HG02763 (cell line): ENCODE results near the gene RRP12.
"Not testable (repeated sequence)": the region's sequence is repeated elsewhere in the genome, so short reads cannot be mapped to it uniquely, and the experiment has no call there.

ENCODE experiments used
- ATAC-seq: cut with Tn5 transposase; IDR thresholded peaks from one replicate; pipeline ENCODE4 v1.9.1; 2021; ENCODE audit warnings: mild to moderate bottlenecking, moderate library complexity; ENCODE audit not compliant: unreplicated experiment

Gene RRP12

DNA sequence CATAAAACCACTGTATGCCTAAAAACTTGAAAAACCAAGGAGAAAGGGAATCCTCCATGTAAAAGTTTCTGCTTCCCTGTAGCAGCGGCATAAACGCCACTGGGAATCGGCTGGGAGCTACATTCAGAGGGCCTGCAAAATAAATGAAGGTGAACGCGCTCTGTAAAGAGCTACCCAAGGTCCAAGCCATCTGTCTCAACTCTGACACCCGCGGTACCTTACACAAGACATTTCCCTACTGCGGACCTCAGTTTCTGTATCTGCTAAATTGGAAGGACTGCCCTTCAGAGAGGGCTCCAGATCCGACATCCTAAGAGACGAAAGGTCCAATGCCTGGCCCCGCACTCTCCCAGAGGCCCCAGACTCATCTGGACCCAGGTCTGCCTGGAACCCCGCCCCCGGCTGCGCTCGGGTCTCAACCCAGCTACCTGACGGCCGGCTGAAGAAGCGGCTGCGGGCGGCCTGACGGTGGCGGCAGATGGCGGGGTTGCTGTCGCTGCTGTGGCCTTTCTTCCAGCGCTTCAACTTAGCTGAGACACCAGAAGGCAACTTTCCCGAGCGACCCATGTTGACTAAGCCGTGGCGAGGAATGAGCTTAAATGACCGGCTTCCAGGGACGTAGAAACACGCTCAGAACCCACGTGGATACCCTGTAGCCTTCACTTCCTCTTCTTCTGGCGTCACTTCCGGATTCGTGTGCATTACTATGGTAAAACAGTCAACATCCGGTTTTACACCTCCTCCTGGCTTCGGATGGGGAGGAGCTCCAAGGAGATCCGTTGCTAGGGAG lies at the start of gene RRP12:
Gene RRP12 (minus strand): TSS at position 676 of the 790 bp plus-strand sequence. CDS start 109 bp downstream, at position 567.
- peak; percentile 90 for ATAC-seq

GRCh38 chr10:97450828-97451227 lies 49.7 kb upstream of the RRP12 start:
- no peak for ATAC-seq

GRCh38 chr10:97445722-97446639 lies 44.8 kb upstream of the RRP12 start, which contains the start of the genes EXOSC1 and ZDHHC16:
TSS of gene EXOSC1 (minus strand) at chr10:97446006. CDS start at chr10:97445985, 21 bp downstream.
TSS of gene ZDHHC16 (plus strand) at chr10:97446175. CDS start at chr10:97451676, 5,501 bp downstream.
- ATAC-seq = peak; percentile 97

GRCh38 chr10:97445357-97445721 lies 44.2 kb upstream of the RRP12 start:
- ATAC-seq = no peak

DNA sequence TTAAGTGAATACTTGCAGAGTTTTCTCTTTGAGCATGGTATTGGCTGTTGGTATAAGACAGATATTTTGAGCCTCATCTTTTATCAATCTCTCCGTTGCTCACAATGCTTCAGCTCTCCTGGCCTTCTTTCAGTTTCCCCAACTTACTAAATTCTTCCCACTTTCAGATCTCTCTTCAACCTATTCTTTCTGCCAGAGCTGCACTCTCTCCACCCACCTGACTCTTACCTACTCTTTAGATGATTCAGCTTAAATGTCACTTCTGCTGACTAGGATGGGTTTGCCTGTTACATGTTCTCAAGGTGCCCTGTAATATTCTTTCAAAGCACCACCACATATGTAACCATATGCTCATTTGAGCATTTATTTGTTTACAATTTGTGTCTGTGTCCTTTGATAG lies 43.1 kb upstream of the RRP12 start:
- ATAC-seq = no peak

- no peak for ATAC-seq
Observed at GRCh38 chr10:97442277-97442676, 41.1 kb upstream of the RRP12 start.

DNA sequence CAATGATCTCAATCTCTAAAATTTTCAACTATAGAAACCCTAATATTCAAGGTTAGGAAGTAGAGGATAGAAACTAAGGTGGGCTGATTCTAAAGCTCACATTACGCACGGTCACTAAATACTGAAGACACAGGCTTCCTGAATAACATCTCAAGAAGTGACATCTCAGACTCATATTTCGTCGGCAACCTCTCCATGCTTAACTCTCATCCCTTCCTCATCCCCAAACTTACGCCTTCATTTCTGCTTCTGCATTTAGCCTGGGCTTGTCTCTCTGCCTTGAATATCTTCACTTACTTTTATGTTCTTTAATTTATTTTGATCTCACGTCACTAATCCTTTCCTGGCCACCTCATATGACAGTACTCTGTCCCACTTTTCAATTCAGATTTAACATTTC lies 34.1 kb upstream of the RRP12 start:
- ATAC-seq = no peak

DNA sequence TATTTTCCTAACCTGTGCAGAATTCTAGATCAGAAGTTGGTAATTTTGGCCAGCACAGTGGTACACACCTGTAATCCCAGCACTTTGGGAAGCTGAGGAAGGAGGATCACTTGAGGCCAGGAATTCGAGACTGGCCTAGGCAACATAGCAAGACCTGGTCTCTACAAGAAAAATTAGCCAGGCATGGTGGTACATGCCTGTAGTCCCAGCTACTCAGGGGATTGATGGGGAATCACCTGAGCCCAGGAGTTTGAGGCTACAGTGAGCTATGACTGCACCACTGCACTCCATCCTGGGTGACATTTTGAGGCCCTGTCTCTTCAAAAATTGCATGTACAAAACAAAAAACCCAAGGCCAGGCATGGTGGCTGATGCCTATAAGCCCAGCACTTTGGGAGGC lies 33.4 kb upstream of the RRP12 start:
- no peak for ATAC-seq

DNA sequence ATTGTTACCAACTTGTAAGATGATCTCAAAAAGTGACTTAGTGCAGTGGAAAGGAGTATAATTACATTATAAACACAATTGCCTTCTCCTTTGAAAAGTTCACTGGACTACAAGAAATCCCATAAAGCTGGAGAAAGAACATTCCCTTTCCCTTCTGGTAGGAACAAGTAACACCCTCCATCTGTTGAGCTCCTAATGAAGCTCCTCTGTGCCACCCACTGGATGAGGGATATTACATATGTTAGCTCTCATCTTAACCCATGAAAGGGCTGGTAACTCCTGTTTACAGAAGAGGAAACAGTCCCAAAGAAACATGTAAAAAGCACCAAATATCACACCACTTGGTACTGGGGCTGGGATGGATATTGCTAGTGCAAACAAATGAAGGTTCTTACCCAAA lies 32.9 kb upstream of the RRP12 start:
- ATAC-seq = no peak

DNA sequence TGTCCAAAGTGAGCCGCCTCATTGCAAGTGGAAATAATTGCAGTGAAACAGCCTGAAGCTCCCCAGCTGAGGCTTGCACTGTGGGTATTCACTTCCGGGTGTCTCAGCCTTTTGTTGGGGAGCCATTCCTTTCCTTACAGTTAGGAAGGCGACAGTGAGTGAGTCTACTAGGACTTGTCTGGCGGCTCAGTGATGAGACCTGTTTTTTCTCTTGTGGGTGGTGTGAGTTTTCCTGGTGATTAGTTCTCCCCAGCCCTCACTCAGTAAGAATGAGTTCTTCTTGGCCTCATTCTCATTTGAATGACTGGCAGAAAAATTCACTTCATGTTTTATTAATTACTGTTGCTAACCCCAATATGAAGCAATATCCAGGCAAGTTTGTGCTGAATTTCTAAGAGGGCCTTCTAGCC lies 27.4 kb upstream of the RRP12 start:
- no peak for ATAC-seq

DNA sequence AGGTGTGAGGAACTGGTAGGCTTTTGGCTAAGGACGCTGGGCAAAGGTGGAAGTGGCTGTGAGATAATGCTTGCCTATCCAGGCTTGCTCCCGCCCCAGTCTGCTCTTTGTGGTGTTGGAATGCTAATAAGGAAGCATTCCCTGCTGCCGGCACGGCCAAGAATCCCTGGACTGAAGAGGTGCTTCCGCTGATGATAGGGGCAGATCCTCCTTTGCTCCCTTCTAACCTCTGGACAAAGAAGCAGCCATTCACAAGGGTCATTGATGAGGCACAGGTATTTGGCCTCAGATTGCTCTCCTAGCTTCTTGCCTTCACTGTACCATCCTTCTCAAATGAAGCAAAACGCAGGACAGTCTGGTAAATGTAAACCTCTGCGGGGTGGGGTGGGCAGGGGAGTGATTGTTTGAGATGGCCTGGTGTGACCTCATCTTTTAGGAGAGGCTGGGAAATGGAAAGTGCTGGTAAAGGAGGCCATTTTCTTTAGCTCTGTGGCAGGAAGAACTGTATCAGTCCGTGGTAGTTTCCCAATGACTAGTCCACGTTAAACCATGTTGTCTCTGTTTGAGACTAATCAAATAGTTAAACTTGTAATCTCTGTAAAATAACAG lies 26.5 kb upstream of the RRP12 start:
- no peak for ATAC-seq

DNA sequence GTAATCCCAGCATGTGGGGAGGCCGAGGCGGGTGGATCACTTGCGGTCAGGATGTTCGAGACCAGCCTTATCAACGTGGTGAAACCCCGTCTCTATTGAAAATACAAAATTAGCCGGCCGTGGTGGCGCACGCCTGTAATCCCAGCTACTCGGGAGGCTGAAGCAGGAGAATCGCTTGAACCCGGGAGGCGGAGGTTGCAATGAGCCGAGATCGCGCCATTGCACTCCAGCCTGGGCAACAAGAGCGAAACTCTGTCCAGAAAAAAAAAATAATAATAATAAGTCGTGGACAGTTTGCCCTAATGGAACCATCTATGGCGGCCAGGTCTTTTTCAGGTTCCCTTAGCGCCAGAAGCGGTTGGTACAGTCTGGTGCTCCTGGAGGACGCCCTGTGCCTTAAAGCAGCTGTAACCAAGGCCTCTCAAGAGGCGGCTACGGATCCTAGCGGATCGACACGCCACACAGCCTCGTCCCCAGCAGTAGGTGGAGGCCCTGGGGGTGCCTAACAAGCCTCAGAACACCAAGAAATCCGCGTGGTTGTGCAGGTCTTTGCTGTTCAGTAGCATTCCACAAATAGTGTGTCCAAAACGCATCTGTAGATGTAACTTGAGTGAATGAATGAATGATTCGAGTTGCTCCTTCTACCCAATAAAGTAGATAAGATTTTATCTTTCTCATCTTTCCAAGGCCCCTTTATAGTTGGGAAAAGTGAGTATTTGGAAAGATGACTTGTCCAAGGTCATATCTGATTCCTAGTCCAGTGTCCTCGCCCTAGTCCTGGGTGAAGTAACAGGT lies 25.8 kb upstream of the RRP12 start:
- no peak for ATAC-seq

GRCh38 chr10:97425964-97426775 lies 25.0 kb upstream of the RRP12 start, which contains the start of gene PGAM1:
TSS of gene PGAM1 (plus strand) at chr10:97426191. CDS start at chr10:97426308, 117 bp downstream.
- peak; percentile 83 for ATAC-seq

- ATAC-seq = not testable (repeated sequence)
Observed at GRCh38 chr10:97423757-97424098, 22.6 kb upstream of the RRP12 start.

- ATAC-seq = no peak
Observed at GRCh38 chr10:97416565-97416964, 15.4 kb upstream of the RRP12 start.

- ATAC-seq = no peak
Observed at GRCh38 chr10:97412891-97413304, 11.8 kb upstream of the RRP12 start.

- ATAC-seq = no peak
Observed at GRCh38 chr10:97411406-97411805, 10.3 kb upstream of the RRP12 start.

DNA sequence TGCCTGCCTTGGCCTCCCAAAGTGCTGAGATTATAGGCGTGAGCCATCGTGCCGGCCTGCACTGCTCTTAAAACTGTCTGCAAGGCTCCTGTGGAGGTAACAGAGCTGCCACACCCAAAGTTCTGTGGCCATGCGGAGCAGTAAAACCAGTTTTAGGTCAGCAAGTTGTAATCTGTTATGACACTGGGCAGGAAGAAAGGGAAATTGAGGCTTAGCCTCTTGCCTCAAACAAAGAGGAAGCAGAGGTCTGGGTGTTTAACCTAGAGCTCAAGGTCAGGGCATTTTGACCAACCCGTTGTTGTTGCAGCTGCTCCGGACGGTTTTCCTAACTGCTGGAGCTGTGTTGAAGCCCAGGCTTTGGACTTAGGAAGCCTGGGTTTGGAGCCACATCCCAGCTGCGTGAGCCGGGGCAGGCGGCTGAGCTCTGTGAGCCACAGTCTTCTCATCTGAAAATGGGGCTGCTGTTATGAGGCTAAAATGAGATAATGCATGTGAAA lies 7.4 kb upstream of the RRP12 start:
- ATAC-seq = no peak

DNA sequence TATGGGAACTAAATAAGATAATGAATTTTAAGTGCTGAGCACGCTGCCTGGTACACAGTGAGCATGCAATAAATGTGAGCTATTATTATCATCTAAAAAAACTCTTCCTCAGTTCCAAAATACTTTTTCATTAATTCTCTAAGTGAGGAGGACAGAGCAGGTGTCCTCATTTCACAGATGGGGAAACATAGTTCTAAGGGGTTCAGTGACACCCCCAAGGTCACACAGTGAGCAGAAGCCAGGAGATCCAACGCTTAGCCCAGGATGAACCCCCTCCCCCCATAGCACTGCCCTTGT lies 6.8 kb upstream of the RRP12 start:
- no peak for ATAC-seq
